Measurements from ENCODE around the gene MREG.
"Not testable (repeated sequence)": the region's sequence is repeated elsewhere in the genome, so short reads cannot be mapped to it uniquely, and the experiment has no call there.

The MREG gene

GRCh38 chr2:215958257-215958656 lies 55.1 kb downstream of the MREG start:
- no peak for DNase-seq (ENCODE audit: low spot score)

- not testable (repeated sequence) for DNase-seq (ENCODE audit: low spot score)
Observed at GRCh38 chr2:215957354-215958122, 55.8 kb downstream of the MREG start.

GRCh38 chr2:215952860-215953637 lies 60.3 kb downstream of the MREG start:
- no peak for DNase-seq (ENCODE audit: low spot score)

- DNase-seq (ENCODE audit: low spot score), result no peak
Observed at GRCh38 chr2:215951558-215951957, 61.8 kb downstream of the MREG start.

- peak; percentile 52 for DNase-seq (ENCODE audit: low spot score)
Observed at GRCh38 chr2:215949991-215950404, 63.4 kb downstream of the MREG start.

GRCh38 chr2:215948051-215948450 lies 65.3 kb downstream of the MREG start:
- DNase-seq (ENCODE audit: low spot score), result no peak

- no peak for DNase-seq (ENCODE audit: low spot score)
Observed at GRCh38 chr2:215946586-215946985, 66.8 kb downstream of the MREG start.

- no peak for DNase-seq (ENCODE audit: low spot score)
Observed at GRCh38 chr2:215942194-215942593, 71.2 kb downstream of the MREG start.

GRCh38 chr2:215941726-215942125 lies 71.6 kb downstream of the MREG start:
- no peak for DNase-seq (ENCODE audit: low spot score)

GRCh38 chr2:215940645-215941184 lies 72.6 kb downstream of the MREG start:
- DNase-seq (ENCODE audit: low spot score), result no peak

GRCh38 chr2:215937190-215937589 lies 76.2 kb downstream of the MREG start:
- no peak for DNase-seq (ENCODE audit: low spot score)

- no peak for DNase-seq (ENCODE audit: low spot score)
Observed at GRCh38 chr2:215933151-215933550, 80.2 kb downstream of the MREG start.

GRCh38 chr2:215931256-215931903 lies 82.0 kb downstream of the MREG start:
- peak; percentile 67 for DNase-seq (ENCODE audit: low spot score)

GRCh38 chr2:215930505-215931253 lies 82.7 kb downstream of the MREG start:
- DNase-seq (ENCODE audit: low spot score), result no peak

- DNase-seq (ENCODE audit: low spot score), result no peak
Observed at GRCh38 chr2:215929602-215930335, 83.6 kb downstream of the MREG start.

- DNase-seq (ENCODE audit: low spot score), result no peak
Observed at GRCh38 chr2:215928086-215928485, 85.3 kb downstream of the MREG start.

- not testable (repeated sequence) for DNase-seq (ENCODE audit: low spot score)
Observed at GRCh38 chr2:215926992-215927391, 86.4 kb downstream of the MREG start.

- DNase-seq (ENCODE audit: low spot score), result peak; percentile 19
Observed at GRCh38 chr2:215921895-215922294, 91.5 kb downstream of the MREG start.

GRCh38 chr2:215920244-215921100 lies 92.9 kb downstream of the MREG start:
- peak; percentile 27 for DNase-seq (ENCODE audit: low spot score)

GRCh38 chr2:215919624-215920243 lies 93.6 kb downstream of the MREG start:
- no peak for DNase-seq (ENCODE audit: low spot score)
